Skin epidermis (tissue), 12 donors: Measurements from ENCODE around the gene PLA2G4B.

Source experiments
- H3K27ac ChIP-seq, 21 experiments: fragments of 200-600 bp; sonication (generic) in 11 of 21; one replicate each; pipeline ENCODE4 v1.5.0; 2020; ENCODE audit warnings: mild to moderate bottlenecking in 3 of 21, inconsistent platforms in 2 of 21, moderate library complexity in 2 of 21
- H3K4me3 ChIP-seq, 7 experiments: fragments of 200-600 bp; sonication (generic) in 2 of 7; one replicate each; pipeline ENCODE4 v1.5.0; 2020; ENCODE audit warnings: inconsistent platforms in 2 of 7, mild to moderate bottlenecking in 2 of 7, moderate library complexity in 1 of 7

Gene PLA2G4B

DNA sequence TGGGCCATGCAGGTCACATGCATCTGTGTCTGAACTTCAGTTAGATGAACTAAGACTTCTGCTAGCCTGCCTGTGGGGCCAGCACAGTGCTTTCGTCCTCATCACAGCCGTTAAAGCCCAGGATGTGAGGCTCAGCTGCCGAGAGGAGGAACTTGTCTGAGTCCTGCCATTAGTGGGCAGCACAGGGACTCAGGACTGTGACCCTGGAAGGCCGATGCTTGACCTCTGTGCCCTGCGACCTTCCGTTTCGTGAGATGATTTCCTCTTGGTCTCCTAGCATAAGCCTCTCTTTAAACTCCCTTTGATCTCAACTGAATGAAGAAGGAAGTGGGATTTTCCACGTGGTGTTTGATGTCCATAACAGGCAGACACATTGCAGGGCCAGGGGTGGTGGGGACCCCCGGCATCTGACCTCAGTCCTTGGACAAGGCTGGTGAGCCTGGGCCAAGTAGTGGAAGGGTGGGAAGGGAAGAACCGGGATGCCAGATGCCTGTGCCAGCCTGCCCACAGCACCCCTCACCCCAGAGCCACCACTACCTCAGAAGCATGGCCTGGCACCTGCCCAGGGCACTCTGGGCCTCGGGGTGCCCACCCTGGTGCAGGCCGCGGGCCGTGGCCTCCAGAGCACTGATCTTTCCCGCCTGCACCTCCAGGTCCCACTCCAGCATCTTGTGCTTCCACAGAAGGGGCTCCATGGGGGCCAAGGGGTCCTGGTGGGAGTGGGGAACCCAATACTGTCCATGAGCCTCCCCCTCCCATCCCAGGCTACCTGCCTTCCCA lies 21.6 kb downstream of the PLA2G4B start:
- Histone ChIP-seq H3K4me3 (no peak overlapping the region), H3K27ac (no peak overlapping the region)

DNA sequence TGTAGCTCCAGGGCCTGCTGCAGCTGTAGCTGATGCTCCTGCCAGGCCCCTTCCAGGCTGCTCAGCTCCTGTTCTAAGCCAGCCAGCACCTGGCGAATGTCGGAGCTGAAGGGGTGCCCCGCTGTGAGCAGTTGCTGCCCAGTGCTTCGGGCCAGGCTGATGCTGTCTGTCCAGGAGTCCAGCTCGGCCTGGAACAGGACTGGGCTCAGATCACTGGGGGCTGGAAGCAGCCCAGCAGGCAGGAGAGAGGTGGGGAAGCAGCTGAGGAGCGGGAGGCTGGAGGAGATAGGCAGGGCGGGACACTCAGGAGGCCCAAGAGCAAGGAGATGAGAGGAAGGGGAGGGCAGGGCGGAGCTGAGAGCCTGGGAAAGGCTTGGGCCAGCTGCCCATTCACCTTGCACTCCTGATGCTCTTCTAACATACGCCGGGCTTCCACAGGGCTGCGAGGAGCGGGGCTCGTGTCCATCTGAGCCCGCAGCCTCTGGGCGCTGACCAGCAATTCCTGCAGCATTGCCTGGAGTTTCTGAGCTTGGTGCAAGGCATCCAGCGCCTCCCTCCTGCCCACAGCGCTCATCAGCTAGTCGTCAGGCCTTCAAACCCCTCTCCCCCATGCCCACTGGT lies 23.2 kb downstream of the PLA2G4B start:
- Histone ChIP-seq H3K27ac (no peak overlapping the region), H3K4me3 (no peak overlapping the region)

GRCh38 chr15:41862515-41863116 lies 24.0 kb downstream of the PLA2G4B start:
- Histone ChIP-seq H3K27ac (no peak overlapping the region), H3K4me3 (no peak overlapping the region)

DNA sequence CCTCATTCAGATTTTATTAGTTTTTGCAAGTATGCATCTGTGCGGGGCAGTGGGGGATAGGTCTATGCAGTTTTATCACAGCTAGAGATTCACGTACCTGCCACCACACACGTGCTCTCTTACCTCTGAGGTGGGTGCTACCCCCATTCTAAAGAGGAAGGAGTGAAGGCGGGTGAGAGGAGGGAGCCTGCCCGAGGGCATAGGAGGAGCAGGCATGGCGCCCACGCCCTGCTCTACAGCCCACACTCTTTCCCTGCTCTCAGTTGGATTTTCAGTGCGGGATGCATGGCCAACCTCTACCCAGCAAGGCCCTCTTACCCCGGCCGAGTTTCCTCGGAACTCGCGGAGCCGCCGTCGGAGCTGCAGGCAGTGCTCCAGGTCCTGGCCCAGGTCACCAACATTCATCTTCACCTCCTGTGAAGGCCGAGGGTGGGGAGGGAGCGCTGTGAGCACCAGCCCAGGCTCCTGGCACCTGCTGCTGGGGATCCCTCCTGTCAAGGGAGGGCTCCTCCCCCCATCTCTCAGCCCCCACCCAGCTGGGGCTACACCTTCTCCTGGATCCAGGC lies 26.9 kb downstream of the PLA2G4B start:
- H3K27ac ChIP-seq, result no peak overlapping the region
- H3K4me3 ChIP-seq, result no peak overlapping the region

- no peak overlapping the region for H3K4me3 ChIP-seq
- H3K27ac ChIP-seq, result no peak overlapping the region
Observed at GRCh38 chr15:41866263-41866703, 27.6 kb downstream of the PLA2G4B start.

- no peak overlapping the region for H3K4me3 ChIP-seq
- H3K27ac ChIP-seq, result no peak overlapping the region
Observed at GRCh38 chr15:41866872-41867579, 28.4 kb downstream of the PLA2G4B start.

DNA sequence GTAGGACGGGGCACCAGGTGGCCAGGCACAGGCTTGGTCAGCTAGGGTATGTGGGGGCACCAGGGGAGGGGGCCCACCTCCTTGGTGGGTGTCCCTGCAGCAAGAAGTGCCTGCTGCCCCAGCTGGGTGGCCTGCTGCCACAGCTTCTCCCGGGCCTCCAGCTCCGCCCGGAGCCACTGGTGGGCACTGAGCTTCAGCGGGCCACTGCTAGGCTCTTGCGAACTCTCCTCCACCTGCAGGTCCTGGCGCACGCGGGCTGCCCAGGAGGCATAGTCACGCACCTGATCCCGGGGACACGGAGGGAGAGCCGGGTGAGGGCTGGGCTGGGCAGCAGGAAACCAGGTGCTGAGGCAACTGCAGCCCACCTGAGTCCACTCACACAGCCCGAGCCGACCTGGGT lies 29.7 kb downstream of the PLA2G4B start:
- no peak overlapping the region for H3K4me3 ChIP-seq
- H3K27ac ChIP-seq, result no peak overlapping the region

- H3K4me3 ChIP-seq, result no peak overlapping the region
- peak overlapping the region in 3 of 21 experiments; percentile 21 to 33 (median 29) for H3K27ac ChIP-seq
Observed at GRCh38 chr15:41869770-41870688, 31.4 kb downstream of the PLA2G4B start.

- peak overlapping the region in 5 of 21 experiments; percentile 21 to 43 (median 30) for H3K27ac ChIP-seq
- no peak overlapping the region for H3K4me3 ChIP-seq
Observed at GRCh38 chr15:41870689-41871081, 32.0 kb downstream of the PLA2G4B start.

- Histone ChIP-seq H3K27ac (peak overlapping the region in 4 of 21 experiments; percentile 29 to 43 (median 32)), H3K4me3 (no peak overlapping the region)
Observed at GRCh38 chr15:41871175-41871905, 32.7 kb downstream of the PLA2G4B start.

- Histone ChIP-seq H3K27ac (no peak overlapping the region), H3K4me3 (no peak overlapping the region)
Observed at GRCh38 chr15:41872166-41872747, 33.6 kb downstream of the PLA2G4B start.

GRCh38 chr15:41873711-41874110 lies 35.1 kb downstream of the PLA2G4B start:
- H3K4me3 ChIP-seq, result no peak overlapping the region
- H3K27ac ChIP-seq, result no peak overlapping the region

GRCh38 chr15:41874736-41875135 lies 36.1 kb downstream of the PLA2G4B start:
- no peak overlapping the region for H3K4me3 ChIP-seq
- H3K27ac ChIP-seq, result no peak overlapping the region

DNA sequence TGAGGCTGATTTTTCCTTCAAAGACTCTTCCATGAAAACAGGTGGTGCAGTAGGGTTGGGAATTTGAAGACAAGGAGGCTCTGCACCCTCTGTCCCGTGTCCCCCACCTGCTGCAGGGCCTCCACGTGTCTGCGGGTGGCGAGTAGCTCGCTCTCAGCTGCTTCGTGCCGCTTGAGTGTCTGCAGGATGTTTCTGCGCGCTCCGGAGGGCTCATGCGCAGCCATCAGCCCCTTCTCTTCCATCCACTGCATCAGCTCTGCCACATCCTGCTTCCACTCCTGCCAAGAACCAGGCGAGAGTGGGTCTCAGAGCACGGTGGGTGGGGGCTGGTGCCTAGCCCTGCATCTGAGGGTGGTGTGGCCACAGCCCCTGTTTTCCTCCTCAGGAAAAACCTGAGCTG lies 37.4 kb downstream of the PLA2G4B start:
- no peak overlapping the region for H3K4me3 ChIP-seq
- no peak overlapping the region for H3K27ac ChIP-seq

- H3K27ac ChIP-seq, result no peak overlapping the region
- H3K4me3 ChIP-seq, result no peak overlapping the region
Observed at GRCh38 chr15:41876689-41877088, 38.0 kb downstream of the PLA2G4B start.

- Histone ChIP-seq H3K27ac (no peak overlapping the region), H3K4me3 (no peak overlapping the region)
Observed at GRCh38 chr15:41877631-41878354, 39.1 kb downstream of the PLA2G4B start.

- Histone ChIP-seq H3K4me3 (no peak overlapping the region), H3K27ac (no peak overlapping the region)
Observed at GRCh38 chr15:41878355-41878699, 39.7 kb downstream of the PLA2G4B start.
